ENCODE results near the gene TKFC.

Gene TKFC

GRCh38 chr11:61353131-61354067 lies 20.4 kb downstream of the TKFC start:
- Histone ChIP-seq H3K79me2 (ENCODE audit: low read length) (peaks cover 42% of the 10 kb centered on the region), H3K9ac (ENCODE audit: low read length) (no peak overlapping the region), H3K36me3 (replicated peaks; ENCODE audit: low read depth, low read length) (peaks cover 61% of the 10 kb centered on the region), H3K4me2 (ENCODE audit: low read length) (peak overlapping the region; percentile 5; the same call in 1 of the 2 replicates), H2AFZ (ENCODE audit: low read depth, low read length) (no peak overlapping the region), H3K4me1 (ENCODE audit: low read length) (peaks cover 48% of the 10 kb centered on the region), H3K27me3 (ENCODE audit: low read depth, low read length) (no peaks in the 10 kb centered on the region), H3K27ac (ENCODE audit: low read length) (peak overlapping the region; percentile 20; the same call in 1 of the 2 replicates), H3K9me3 (ENCODE audit: insufficient read depth, low read length) (no peaks in the 10 kb centered on the region), H4K20me1 (ENCODE audit: insufficient read depth, low read length) (no peaks in the 10 kb centered on the region), H3K4me3 (ENCODE audit: low read length) (no peak overlapping the region)
- no peak for TF ChIP-seq EZH2phosphoT487 (IDR thresholded peaks at IDR 0.05; ENCODE audit: low read depth)
- no peak for TF ChIP-seq CTCF (IDR thresholded peaks at IDR 0.05; ENCODE audit: low read depth, low read length)

GRCh38 chr11:61354208-61354607 lies 21.2 kb downstream of the TKFC start:
- no peak overlapping the region for H3K9ac ChIP-seq (ENCODE audit: low read length)
- no peaks in the 10 kb centered on the region for H4K20me1 ChIP-seq (ENCODE audit: insufficient read depth, low read length)
- H3K36me3 ChIP-seq (replicated peaks; ENCODE audit: low read depth, low read length): peaks cover 58% of the 10 kb centered on the region
- H3K9me3 ChIP-seq (ENCODE audit: insufficient read depth, low read length): no peaks in the 10 kb centered on the region
- H3K4me1 ChIP-seq (ENCODE audit: low read length): peaks cover 56% of the 10 kb centered on the region
- no peaks in the 10 kb centered on the region for H3K27me3 ChIP-seq (ENCODE audit: low read depth, low read length)
- no peak overlapping the region for H3K4me3 ChIP-seq (ENCODE audit: low read length)
- H3K4me2 ChIP-seq (ENCODE audit: low read length): peak overlapping the region; percentile 5; the same call in 1 of the 2 replicates
- H3K79me2 ChIP-seq (ENCODE audit: low read length): peaks cover 50% of the 10 kb centered on the region
- H3K27ac ChIP-seq (ENCODE audit: low read length): peak overlapping the region; percentile 20; the same call in 1 of the 2 replicates
- no peak for TF ChIP-seq EZH2phosphoT487 (IDR thresholded peaks at IDR 0.05; ENCODE audit: low read depth)
- TF ChIP-seq CTCF (IDR thresholded peaks at IDR 0.05; ENCODE audit: low read depth, low read length): no peak
- H2AFZ ChIP-seq (ENCODE audit: low read depth, low read length): no peak overlapping the region

- Histone ChIP-seq H3K27ac (ENCODE audit: low read length) (peak overlapping the region; percentile 99), H4K20me1 (ENCODE audit: insufficient read depth, low read length) (no peaks in the 10 kb centered on the region), H3K4me1 (ENCODE audit: low read length) (peaks cover 69% of the 10 kb centered on the region), H3K9ac (ENCODE audit: low read length) (peak overlapping the region; percentile 93), H3K4me3 (ENCODE audit: low read length) (peak overlapping the region; percentile 76), H2AFZ (ENCODE audit: low read depth, low read length) (no peak overlapping the region), H3K4me2 (ENCODE audit: low read length) (peak overlapping the region; percentile 96), H3K79me2 (ENCODE audit: low read length) (peaks cover 75% of the 10 kb centered on the region), H3K27me3 (ENCODE audit: low read depth, low read length) (no peaks in the 10 kb centered on the region), H3K36me3 (replicated peaks; ENCODE audit: low read depth, low read length) (peaks cover 44% of the 10 kb centered on the region), H3K9me3 (ENCODE audit: insufficient read depth, low read length) (no peaks in the 10 kb centered on the region)
- TF ChIP-seq EZH2phosphoT487 (IDR thresholded peaks at IDR 0.05; ENCODE audit: low read depth): no peak
- TF ChIP-seq CTCF (IDR thresholded peaks at IDR 0.05; ENCODE audit: low read depth, low read length): no peak
These were observed 23.7 kb downstream of the TKFC start for GRCh38 chr11:61356706-61357105.

- Histone ChIP-seq H3K79me2 (ENCODE audit: low read length) (peaks cover 80% of the 10 kb centered on the region), H3K9ac (ENCODE audit: low read length) (peak overlapping the region; percentile 93), H3K4me3 (ENCODE audit: low read length) (peak overlapping the region; percentile 76)
These were observed 24.3 kb downstream of the TKFC start for GRCh38 chr11:61357233-61357893.

More at GRCh38 chr11:61357233-61357893, 24.3 kb downstream of the TKFC start:
- Histone ChIP-seq H3K27ac (ENCODE audit: low read length) (peak overlapping the region; percentile 99), H3K4me2 (ENCODE audit: low read length) (peak overlapping the region; percentile 96), H2AFZ (ENCODE audit: low read depth, low read length) (no peak overlapping the region), H3K9me3 (ENCODE audit: insufficient read depth, low read length) (no peaks in the 10 kb centered on the region), H4K20me1 (ENCODE audit: insufficient read depth, low read length) (no peaks in the 10 kb centered on the region), H3K27me3 (ENCODE audit: low read depth, low read length) (no peaks in the 10 kb centered on the region), H3K36me3 (replicated peaks; ENCODE audit: low read depth, low read length) (peaks cover 38% of the 10 kb centered on the region), H3K4me1 (ENCODE audit: low read length) (peaks cover 69% of the 10 kb centered on the region)
- TF ChIP-seq CTCF (IDR thresholded peaks at IDR 0.05; ENCODE audit: low read depth, low read length) (no peak), EZH2phosphoT487 (IDR thresholded peaks at IDR 0.05; ENCODE audit: low read depth) (no peak)
